HUES6 (cell line): Measurements from ENCODE around the gene RELA.
"Not testable (repeated sequence)": the region's sequence is repeated elsewhere in the genome, so short reads cannot be mapped to it uniquely, and the experiment has no call there.

ENCODE experiments used
- H3K27ac ChIP-seq: 2 replicates; pipeline ENCODE4 v1.7.0; 2013; ENCODE audit warnings: low read depth, mild to moderate bottlenecking, low read length, inconsistent platforms
- H3K27me3 ChIP-seq: 2 replicates; pipeline ENCODE4 v1.6.1; 2013; ENCODE audit warnings: low read length; ENCODE audit not compliant: control insufficient read depth, insufficient read depth
- H3K36me3 ChIP-seq: 2 replicates; pipeline ENCODE4 v1.6.1; 2013; ENCODE audit warnings: low read length; ENCODE audit not compliant: control insufficient read depth, insufficient read depth
- H3K4me1 ChIP-seq: 2 replicates; pipeline ENCODE4 v1.6.1; 2013; ENCODE audit warnings: low read length; ENCODE audit not compliant: control insufficient read depth, insufficient read depth
- H3K4me3 ChIP-seq: 2 replicates; pipeline ENCODE4 v1.5.1; 2013; ENCODE audit warnings: low read depth, low read length
- H3K9ac ChIP-seq: one replicate; pipeline ENCODE4 v1.6.1; 2013; ENCODE audit warnings: mild to moderate bottlenecking, low read length
- H3K9me3 ChIP-seq: 2 replicates; pipeline ENCODE4 v1.6.1; 2013; ENCODE audit warnings: low read depth, low read length; ENCODE audit not compliant: control insufficient read depth, insufficient read depth

RELA gene

DNA sequence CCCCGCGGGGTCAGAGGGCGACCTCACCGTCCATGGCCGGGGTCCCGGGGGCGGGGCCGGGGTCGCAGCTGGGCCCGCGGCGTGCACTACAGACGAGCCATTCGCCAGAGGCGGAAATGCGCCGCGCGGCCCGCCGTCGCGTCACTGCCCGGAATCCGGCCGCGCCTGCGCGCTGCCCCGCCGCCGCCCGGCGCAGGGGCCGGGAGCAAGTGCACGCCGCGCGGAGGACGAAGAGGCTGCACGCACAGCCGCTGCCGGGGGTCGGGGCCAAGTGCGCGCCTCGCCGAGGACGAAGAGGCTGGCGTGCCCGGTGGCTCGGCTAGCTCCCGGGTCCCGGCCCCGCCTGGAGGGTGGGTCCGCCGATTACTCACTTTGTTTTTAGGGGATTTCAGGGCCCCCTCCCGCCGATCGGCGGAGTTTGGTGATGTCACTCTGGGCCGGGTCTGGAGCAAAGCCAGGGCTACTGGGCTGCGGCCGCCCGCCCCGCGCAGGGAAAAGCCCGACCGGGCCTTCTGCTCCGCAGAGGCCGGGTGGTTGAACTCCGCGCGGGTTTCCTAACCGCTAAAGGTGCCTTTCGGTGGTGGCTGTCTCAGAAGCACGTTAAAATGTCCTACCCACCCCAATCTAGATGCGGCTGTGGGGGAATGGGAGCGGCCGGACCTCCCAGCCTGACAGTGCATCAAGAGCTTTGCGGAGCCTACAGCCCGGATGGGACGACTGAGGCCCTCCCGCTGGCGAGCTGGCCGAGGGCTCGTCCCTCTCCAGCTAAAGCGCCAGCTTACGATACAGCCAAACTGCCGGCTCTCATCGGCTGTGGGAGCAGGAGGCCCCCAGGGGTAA is at the start of gene RELA:
Gene RELA (minus strand): TSS at position 118 of the 840 bp plus-strand sequence. CDS start 84 bp downstream, at position 34.
- Histone ChIP-seq H3K27me3 (no peaks in the 10 kb centered on the region), H3K9ac (peak within 1 kb of the TSS; percentile 95), H3K4me1 (0 out of 2 replicates have a peak, but pooled peaks cover 4% of the 10 kb centered on the region), H3K4me3 (peak within 1 kb of the TSS; percentile 95), H3K36me3 (peaks cover 34% of the 10 kb centered on the region), H3K9me3 (no peaks in the 10 kb centered on the region), H3K27ac (peak within 1 kb of the TSS; percentile 93)

DNA sequence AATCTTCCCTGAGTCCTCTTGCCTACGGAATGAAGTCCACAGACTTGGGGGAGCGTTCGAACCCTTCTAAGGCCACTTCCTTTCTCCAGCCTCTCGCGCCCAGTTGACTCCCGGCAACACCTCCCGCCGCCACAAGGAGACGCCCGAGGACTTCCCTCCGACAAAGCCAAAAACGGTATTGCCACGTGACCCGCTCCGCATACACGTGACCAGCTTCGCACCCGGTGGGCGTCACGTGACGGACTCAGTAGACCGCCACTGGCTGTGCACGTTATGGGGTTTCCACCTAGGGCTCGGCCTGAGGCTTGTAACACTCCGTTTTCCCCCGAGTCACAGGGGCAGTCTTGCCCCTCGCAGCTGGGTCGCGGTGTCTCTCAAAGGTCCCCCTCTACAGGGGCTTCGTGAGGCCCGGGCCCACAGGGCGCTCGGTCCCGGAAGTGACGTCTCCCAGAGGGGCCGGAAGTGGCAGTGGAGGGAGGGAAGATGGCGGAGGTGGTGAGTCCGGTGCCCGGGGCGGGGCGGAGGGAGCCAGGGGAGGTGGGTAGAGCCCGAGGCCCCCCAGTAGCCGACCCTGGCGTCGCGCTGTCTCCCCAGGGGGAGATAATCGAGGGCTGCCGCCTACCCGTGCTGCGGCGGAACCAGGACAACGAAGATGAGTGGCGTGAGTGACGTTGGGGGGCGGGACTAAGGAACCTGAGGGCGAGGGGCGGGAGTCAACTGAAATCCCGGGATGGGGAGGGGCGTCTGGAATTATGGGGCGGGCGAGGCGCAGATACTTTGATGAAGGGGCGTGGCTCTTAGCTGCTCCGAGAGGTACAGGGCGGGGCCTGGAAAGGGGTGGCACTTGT is 49.3 kb upstream of the RELA start, which contains the start of gene KAT5:
Gene KAT5 (plus strand): TSS at position 468 of the 848 bp plus-strand sequence. CDS start 16 bp downstream, at position 484.
- Histone ChIP-seq H3K4me3 (peak within 1 kb of the TSS; percentile 88), H3K4me1 (peaks cover 4% of the 10 kb centered on the region; the same call in 1 of the 2 replicates), H3K9ac (peak within 1 kb of the TSS; percentile 96)

DNA sequence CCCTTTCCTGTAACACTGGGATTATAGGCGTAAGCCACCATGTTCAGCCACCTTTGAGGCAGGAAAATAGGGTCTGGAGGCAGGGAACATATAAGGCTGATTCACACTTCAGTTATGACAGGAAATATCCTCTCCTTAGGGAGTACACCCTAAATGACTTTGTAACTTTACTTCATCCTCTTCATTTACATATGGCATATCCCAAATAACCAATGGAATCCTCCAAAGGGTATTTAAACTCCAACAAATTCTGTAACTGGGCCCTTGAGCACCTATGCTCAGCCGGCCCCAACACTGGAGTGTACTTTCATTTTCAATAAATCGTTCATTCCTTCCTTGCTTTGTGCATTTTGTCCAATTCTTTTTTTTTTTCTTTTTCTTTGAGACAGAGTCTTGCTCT is 47.7 kb upstream of the RELA start:
- H3K36me3 ChIP-seq = peaks cover 27% of the 10 kb centered on the region
- no peaks in the 10 kb centered on the region for H3K9me3 ChIP-seq
- H3K9ac ChIP-seq = no peak overlapping the region
- H3K4me3 ChIP-seq = no peak overlapping the region
- peaks cover 4% of the 10 kb centered on the region; the same call in 1 of the 2 replicates for H3K4me1 ChIP-seq
- H3K27ac ChIP-seq = no peak overlapping the region
- H3K27me3 ChIP-seq = peaks cover 4% of the 10 kb centered on the region; the same call in 1 of the 2 replicates

More for the DNA sequence above, 49.3 kb upstream of the RELA start, which contains the start of gene KAT5:
- Histone ChIP-seq H3K27me3 (peaks cover 4% of the 10 kb centered on the region; the same call in 1 of the 2 replicates), H3K36me3 (peaks cover 41% of the 10 kb centered on the region), H3K27ac (peak within 1 kb of the TSS; percentile 98), H3K9me3 (no peaks in the 10 kb centered on the region)

DNA sequence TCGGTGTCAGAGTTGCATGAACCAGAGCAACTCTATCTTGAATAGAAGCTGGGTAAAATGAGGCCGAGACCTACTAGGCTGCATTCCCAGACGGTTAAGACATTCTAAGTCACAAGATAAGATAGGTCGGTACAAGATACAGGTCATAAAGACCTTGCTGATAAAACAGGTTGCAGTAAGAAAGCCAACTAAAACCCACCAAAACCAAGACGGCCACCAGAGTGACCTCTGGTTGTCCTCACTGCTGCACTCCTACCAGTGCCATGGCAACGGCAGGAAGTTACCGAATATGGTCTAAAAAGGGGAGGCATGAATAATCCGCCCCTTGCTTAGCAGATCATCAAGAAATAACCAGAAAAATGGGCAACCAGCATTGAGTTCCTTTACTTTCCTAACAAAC is 46.9 kb upstream of the RELA start:
- Histone ChIP-seq H3K4me3 (no peak overlapping the region), H3K27ac (no peak overlapping the region), H3K27me3 (peaks cover 4% of the 10 kb centered on the region; the same call in 1 of the 2 replicates), H3K9ac (no peak overlapping the region), H3K9me3 (no peaks in the 10 kb centered on the region), H3K36me3 (peaks cover 20% of the 10 kb centered on the region), H3K4me1 (peaks cover 4% of the 10 kb centered on the region; the same call in 1 of the 2 replicates)

DNA sequence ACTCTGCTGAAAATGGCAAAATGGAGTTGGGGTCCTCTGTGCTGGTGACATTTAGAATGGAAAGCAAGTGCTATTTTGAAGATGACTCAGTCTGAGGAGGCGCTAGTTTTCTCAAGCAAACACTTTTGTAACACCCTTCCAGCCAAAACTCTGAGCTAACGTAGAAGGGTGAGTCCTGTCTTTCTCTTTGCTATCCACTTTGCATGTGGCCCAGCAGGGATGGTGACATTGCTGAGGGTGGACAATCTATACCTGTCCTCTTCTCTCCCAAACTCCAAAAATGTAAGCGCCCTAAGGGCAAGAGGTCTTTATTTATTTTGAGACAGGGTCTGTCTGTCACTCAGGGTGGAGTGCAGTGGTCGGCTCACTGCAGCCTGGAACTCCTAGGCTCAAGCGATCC is 45.7 kb upstream of the RELA start:
- Histone ChIP-seq H3K4me1 (peaks cover 4% of the 10 kb centered on the region; the same call in 1 of the 2 replicates), H3K9ac (no peak overlapping the region), H3K27ac (no peak overlapping the region), H3K4me3 (no peak overlapping the region), H3K36me3 (peaks cover 8% of the 10 kb centered on the region), H3K9me3 (no peaks in the 10 kb centered on the region), H3K27me3 (peaks cover 4% of the 10 kb centered on the region; the same call in 1 of the 2 replicates)

DNA sequence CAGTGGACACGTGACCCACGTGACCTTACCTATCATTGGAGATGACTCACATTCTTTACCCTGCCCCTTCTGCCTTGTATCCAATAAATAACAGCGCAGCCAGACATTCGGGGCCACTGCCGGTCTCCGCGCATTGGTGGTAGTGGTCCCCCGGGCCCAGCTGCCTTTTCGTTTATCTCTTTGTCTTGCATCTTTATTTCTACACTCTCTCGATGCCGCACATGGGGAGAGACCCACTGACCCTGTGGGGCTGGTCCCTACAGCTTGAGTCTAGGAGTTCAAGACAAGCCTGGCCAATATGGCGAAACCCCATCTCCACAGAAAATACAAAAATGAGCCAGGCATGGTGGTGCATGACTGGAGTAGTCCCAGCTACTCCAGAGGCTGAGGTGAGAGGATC is 44.3 kb upstream of the RELA start:
- H3K9me3 ChIP-seq, H3K9ac ChIP-seq, H3K36me3 ChIP-seq, H3K27ac ChIP-seq, H3K4me1 ChIP-seq, H3K4me3 ChIP-seq, H3K27me3 ChIP-seq: not testable (repeated sequence)

DNA sequence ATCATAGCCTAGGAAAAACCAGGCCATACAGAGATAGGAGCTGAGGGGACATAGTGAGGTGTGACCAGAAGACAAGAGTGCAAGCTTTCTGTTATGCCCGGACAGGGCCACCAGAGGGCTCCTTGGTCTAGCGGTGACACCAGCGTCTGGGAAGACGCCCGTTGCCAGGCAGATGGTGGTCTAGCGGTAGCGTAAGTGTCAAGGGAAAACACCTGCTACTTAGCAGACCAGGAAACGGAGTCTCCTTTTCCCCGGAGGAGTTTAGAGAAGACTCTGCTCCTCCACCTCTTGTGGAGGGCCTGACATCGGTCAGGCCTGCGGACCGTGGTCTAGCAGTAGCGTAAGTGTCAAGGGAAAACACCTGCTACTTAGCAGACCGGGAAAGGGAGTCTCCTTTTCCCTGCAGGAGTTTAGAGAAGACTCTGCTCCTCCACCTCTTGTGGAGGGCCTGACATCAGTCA is 43.6 kb upstream of the RELA start:
- not testable (repeated sequence) for H3K9ac ChIP-seq

DNA sequence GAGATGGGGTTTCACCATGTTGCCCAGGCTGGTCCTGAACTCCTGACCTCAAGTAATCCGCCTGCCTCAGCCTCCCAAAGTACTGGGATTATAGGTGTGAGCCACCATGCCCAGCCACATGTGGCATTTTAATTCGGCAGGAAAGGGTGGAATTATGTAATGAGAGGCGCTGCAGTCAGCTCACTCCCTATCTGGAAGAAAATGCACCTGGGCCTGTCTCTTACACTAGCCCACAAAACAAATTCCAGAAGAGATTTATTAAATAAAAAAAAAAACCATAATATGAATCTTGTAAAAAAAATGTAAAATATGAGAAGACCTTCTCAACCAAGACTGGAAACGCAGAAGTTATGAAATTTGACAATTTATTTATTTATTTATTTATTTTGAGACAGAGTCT is 41.1 kb upstream of the RELA start:
- Histone ChIP-seq H3K27me3 (peaks cover 8% of the 10 kb centered on the region; the same call in 1 of the 2 replicates), H3K9me3 (peaks cover 4% of the 10 kb centered on the region; the same call in 1 of the 2 replicates), H3K27ac (no peak overlapping the region), H3K4me1 (no peaks in the 10 kb centered on the region), H3K9ac (no peak overlapping the region), H3K36me3 (no peaks in the 10 kb centered on the region), H3K4me3 (no peak overlapping the region)

More for the DNA sequence above, 43.6 kb upstream of the RELA start:
- H3K36me3 ChIP-seq, H3K9me3 ChIP-seq, H3K4me3 ChIP-seq, H3K4me1 ChIP-seq, H3K27ac ChIP-seq, H3K27me3 ChIP-seq: not testable (repeated sequence)

DNA sequence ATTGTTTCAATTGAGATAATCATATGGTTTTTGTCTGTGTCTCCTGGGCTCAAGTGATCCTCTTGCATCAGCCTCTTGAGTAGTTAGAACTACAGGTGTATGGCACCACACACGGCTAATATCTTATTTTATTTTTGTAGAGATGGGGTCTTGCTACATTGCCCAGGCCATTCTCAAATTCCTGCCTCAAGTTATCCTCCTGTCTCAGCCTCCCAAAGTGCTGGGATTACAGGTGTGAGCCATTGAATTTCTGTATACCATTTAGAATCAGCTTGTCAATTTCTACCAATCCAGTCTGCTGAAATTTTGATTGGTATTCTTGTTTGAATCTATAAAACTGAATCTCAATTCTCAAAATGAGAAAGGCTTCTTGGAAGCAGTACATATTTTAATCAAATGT is 39.0 kb upstream of the RELA start:
- H3K27me3 ChIP-seq = 0 out of 2 replicates have a peak, but pooled peaks cover 3% of the 10 kb centered on the region
- peaks cover 4% of the 10 kb centered on the region; the same call in 1 of the 2 replicates for H3K9me3 ChIP-seq
- H3K27ac ChIP-seq = no peak overlapping the region
- H3K4me3 ChIP-seq = no peak overlapping the region
- H3K36me3 ChIP-seq = no peaks in the 10 kb centered on the region
- H3K9ac ChIP-seq = no peak overlapping the region
- no peaks in the 10 kb centered on the region for H3K4me1 ChIP-seq

DNA sequence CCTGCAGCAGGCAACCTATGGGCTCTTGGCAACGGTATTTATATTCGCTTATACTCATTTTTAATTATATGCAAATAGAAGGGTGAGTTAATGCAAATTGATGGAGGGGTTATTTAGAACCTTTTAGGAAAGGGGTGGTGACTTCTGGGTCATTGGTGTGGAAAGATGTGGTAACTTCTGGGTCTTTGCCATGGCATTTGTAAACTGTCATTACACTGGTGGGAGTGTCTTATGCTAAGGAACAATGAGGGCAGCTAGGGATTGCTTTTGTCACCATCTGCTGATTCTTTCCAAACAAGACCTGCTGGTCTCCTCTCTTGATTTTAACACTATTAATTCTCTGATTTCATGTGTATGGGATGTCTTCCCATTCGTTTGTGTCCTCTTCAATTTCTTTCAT is 37.7 kb upstream of the RELA start:
- H3K9me3 ChIP-seq = peaks cover 4% of the 10 kb centered on the region; the same call in 1 of the 2 replicates
- H3K27ac ChIP-seq = no peak overlapping the region
- no peaks in the 10 kb centered on the region for H3K36me3 ChIP-seq
- H3K9ac ChIP-seq = no peak overlapping the region
- H3K4me1 ChIP-seq = no peaks in the 10 kb centered on the region
- H3K4me3 ChIP-seq = no peak overlapping the region
- 0 out of 2 replicates have a peak, but pooled peaks cover 3% of the 10 kb centered on the region for H3K27me3 ChIP-seq
